Measurements from ENCODE around the gene PDZD7. TPM values are rescaled to one million over a fixed set of nuclear protein-coding genes. Genes with fewer than 3 reads are reported as not detected.
"Not testable (repeated sequence)": the region's sequence is repeated elsewhere in the genome, so short reads cannot be mapped to it uniquely, and the experiment has no call there.

PDZD7 gene
- total RNA-seq, 1 donor from 2014 or later = 0.26 TPM

DNA sequence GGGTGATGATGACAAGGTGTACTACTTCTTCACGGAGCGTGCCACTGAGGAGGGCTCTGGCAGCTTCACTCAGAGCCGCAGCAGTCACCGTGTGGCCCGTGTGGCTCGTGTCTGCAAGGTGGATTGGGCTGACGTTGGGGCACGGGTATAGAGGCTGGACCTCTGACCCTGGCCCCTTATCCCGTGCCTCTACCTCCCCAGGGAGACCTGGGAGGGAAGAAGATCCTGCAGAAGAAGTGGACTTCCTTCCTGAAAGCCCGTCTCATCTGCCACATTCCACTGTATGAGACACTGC, 52.1 kb downstream of the PDZD7 start:
- TF ChIP-seq, protein P1, sequence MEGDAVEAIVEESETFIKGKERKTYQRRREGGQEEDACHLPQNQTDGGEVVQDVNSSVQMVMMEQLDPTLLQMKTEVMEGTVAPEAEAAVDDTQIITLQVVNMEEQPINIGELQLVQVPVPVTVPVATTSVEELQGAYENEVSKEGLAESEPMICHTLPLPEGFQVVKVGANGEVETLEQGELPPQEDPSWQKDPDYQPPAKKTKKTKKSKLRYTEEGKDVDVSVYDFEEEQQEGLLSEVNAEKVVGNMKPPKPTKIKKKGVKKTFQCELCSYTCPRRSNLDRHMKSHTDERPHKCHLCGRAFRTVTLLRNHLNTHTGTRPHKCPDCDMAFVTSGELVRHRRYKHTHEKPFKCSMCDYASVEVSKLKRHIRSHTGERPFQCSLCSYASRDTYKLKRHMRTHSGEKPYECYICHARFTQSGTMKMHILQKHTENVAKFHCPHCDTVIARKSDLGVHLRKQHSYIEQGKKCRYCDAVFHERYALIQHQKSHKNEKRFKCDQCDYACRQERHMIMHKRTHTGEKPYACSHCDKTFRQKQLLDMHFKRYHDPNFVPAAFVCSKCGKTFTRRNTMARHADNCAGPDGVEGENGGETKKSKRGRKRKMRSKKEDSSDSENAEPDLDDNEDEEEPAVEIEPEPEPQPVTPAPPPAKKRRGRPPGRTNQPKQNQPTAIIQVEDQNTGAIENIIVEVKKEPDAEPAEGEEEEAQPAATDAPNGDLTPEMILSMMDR (IDR thresholded peaks at IDR 0.05; ENCODE audit: insufficient read depth, low read length, severe bottlenecking) = no peak

DNA sequence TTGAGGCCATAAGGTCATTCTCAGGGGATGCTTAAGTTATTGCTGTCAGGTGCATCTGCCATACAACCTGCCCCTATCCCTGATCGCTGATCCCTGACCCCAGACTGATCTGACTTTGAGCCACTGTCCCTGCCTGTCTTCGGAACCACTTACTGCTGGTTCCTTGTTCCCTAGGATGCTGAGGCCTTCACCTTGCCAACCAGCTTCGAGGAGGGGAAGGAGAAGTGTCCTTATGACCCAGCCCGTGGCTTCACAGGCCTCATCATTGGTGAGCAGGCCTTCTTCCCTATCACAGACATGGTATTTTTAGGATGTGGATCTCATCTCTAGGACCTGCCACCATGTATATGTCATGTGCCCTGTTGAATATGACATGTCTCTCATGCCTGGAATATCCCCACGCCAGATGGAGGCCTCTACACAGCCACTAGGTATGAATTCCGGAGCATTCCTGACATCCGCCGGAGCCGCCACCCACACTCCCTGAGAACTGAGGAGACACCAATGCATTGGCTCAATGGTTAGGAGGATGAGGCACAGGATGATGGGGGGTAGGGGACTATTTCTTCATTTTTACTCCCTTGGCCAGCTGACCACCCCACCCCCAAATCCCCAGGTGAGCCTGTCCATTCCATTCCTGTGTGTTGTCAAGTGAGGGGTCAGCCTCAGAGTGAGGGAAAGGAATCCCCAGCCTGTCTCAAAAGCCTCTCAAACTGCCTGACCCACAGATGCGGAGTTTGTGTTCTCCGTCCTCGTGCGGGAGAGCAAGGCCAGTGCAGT, 52.6 kb downstream of the PDZD7 start:
- H3K4me3 ChIP-seq (ENCODE audit: low read depth, low read length) = no peak overlapping the region
- no peak for DNase-seq (ENCODE audit: low read depth)
- H3K36me3 ChIP-seq (ENCODE audit: control insufficient read depth, insufficient read depth, low read length) = peaks cover 6% of the 10 kb centered on the region
- no peaks in the 10 kb centered on the region for H3K27me3 ChIP-seq (ENCODE audit: control insufficient read depth, insufficient read depth, low read length)
- TF ChIP-seq, protein P1 (IDR thresholded peaks at IDR 0.05; ENCODE audit: insufficient read depth, low read length, severe bottlenecking) = no peak
- FAIRE-seq = no peak

More for the DNA sequence above, 52.1 kb downstream of the PDZD7 start:
- Histone ChIP-seq H3K36me3 (ENCODE audit: control insufficient read depth, insufficient read depth, low read length) (peaks cover 6% of the 10 kb centered on the region), H3K27me3 (ENCODE audit: control insufficient read depth, insufficient read depth, low read length) (no peaks in the 10 kb centered on the region), H3K4me3 (ENCODE audit: low read depth, low read length) (no peak overlapping the region)
- no peak for DNase-seq (ENCODE audit: low read depth)
- no peak for FAIRE-seq

DNA sequence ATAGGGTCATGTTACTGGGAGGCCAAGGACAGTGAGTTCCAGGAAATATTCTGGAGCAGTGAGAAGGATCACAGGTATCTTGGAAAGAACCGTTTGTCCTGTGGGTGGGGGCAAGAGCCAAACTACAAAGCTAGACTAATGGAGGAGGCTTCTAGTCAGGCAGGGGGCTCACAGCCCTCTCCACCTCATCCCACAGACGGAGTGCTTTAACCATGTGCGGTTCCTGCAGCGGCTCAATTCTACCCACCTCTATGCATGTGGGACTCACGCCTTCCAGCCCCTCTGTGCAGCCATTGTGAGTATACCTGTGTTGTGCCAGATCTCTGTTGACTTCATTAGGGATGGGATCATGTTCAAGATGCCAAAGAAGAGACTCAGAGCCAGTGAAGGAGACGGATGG, 53.5 kb downstream of the PDZD7 start:
- no peaks in the 10 kb centered on the region for H3K27me3 ChIP-seq (ENCODE audit: control insufficient read depth, insufficient read depth, low read length)
- TF ChIP-seq, protein P1 (IDR thresholded peaks at IDR 0.05; ENCODE audit: insufficient read depth, low read length, severe bottlenecking) = no peak
- DNase-seq (ENCODE audit: low read depth) (no peak), FAIRE-seq (no peak)
- H3K4me3 ChIP-seq (ENCODE audit: low read depth, low read length) = no peak overlapping the region
- H3K36me3 ChIP-seq (ENCODE audit: control insufficient read depth, insufficient read depth, low read length) = peaks cover 1% of the 10 kb centered on the region

DNA sequence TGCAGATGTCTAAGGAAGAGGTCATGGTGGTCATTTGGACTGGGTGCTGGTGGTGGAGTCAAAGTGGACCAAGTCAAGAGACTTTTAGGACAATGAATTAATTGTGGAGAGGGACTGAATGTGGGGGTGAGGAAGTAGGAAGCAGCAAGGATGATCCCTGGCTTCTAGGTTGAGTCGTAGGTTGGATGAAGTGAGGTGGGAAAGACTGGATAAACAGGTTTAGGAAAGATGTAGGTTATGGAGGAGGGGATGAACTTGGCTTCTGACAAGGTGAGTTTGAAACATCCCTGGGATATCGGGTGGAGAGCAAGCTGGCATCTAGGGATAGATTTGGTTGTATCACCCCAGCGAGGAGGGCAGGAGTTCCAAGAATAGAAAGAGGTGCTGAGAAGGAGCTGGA, 54.0 kb downstream of the PDZD7 start:
- H3K27me3 ChIP-seq (ENCODE audit: control insufficient read depth, insufficient read depth, low read length) = no peaks in the 10 kb centered on the region
- no peak overlapping the region for H3K4me3 ChIP-seq (ENCODE audit: low read depth, low read length)
- FAIRE-seq (no peak), DNase-seq (ENCODE audit: low read depth) (no peak)
- TF ChIP-seq, protein P1 (IDR thresholded peaks at IDR 0.05; ENCODE audit: insufficient read depth, low read length, severe bottlenecking) = no peak
- H3K36me3 ChIP-seq (ENCODE audit: control insufficient read depth, insufficient read depth, low read length) = peaks cover 1% of the 10 kb centered on the region

DNA sequence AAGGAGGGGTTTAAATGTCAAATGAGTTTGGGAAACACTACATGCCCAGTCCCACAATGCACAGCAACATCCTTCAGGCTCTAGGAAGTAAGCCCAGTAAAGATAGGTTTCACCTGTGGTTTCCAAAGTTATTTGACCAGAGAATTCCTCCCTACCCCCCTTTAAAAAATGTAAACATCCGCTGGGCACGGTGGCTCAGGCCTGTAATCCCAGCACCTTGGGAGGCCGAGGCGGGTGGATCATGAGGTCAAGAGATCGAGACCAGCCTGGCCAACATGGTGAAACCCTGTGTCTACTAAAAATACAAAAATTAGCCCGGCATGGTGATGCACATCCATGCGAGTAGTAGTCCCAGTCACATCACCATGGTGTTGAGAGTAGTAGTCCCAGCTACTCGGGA, 55.5 kb downstream of the PDZD7 start:
- H3K4me3 ChIP-seq (ENCODE audit: low read depth, low read length); FAIRE-seq: not testable (repeated sequence)

DNA sequence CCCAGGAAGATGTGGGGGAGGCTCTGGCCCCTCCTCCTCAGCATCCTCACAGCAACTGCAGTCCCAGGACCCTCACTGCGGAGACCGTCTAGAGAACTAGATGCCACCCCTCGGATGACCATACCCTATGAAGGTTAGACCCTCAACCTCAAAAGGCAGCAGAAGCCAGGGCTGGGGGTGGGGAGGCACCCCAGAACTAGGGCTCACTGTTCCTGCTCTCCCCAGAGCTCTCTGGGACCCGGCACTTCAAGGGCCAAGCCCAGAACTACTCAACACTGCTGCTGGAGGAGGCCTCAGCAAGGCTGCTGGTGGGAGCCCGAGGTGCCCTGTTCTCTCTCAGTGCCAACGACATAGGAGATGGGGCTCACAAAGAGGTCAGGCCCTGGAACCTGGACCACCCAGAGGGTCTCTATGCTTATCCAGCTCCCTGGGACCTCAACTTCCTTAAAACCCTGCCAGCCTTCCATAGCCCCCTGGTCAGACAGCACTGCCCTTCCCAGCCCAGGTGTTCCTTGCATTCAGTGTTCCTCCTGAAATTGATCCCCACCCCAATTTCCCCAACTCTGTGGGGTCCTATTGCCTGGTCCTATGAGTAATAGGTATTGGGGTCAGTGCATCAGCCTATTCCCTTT, 57.9 kb downstream of the PDZD7 start:
- FAIRE-seq = no peak
- Histone ChIP-seq H3K4me3 (ENCODE audit: low read depth, low read length) (no peak overlapping the region), H3K27me3 (ENCODE audit: control insufficient read depth, insufficient read depth, low read length) (no peaks in the 10 kb centered on the region), H3K36me3 (ENCODE audit: control insufficient read depth, insufficient read depth, low read length) (no peaks in the 10 kb centered on the region)
- TF ChIP-seq, protein P1 (IDR thresholded peaks at IDR 0.05; ENCODE audit: insufficient read depth, low read length, severe bottlenecking) = no peak
- no peak for DNase-seq (ENCODE audit: low read depth)

More for the DNA sequence above, 55.5 kb downstream of the PDZD7 start:
- not testable (repeated sequence) for H3K36me3 ChIP-seq (ENCODE audit: control insufficient read depth, insufficient read depth, low read length); H3K27me3 ChIP-seq (ENCODE audit: control insufficient read depth, insufficient read depth, low read length); DNase-seq (ENCODE audit: low read depth)
